ENCODE results near the gene SNN.

Gene SNN

GRCh38 chr16:11719171-11719570, 50.9 kb downstream of the SNN start:
- H3K27me3 ChIP-seq (ENCODE audit: control insufficient read depth, insufficient read depth, low read length) = no peaks in the 10 kb centered on the region
- H3K9me3 ChIP-seq (replicated peaks; ENCODE audit: low read length) = no peaks in the 10 kb centered on the region
- no peak overlapping the region for H3K9ac ChIP-seq (ENCODE audit: low read depth, low read length)
- H3K36me3 ChIP-seq (ENCODE audit: insufficient read depth, low read length) = peaks cover 42% of the 10 kb centered on the region
- H3K4me2 ChIP-seq (ENCODE audit: low read length) = no peak overlapping the region
- H3K4me1 ChIP-seq (ENCODE audit: control insufficient read depth, insufficient read depth, low read length) = no peaks in the 10 kb centered on the region
- H3K4me3 ChIP-seq (ENCODE audit: low read length) = no peak overlapping the region

DNA sequence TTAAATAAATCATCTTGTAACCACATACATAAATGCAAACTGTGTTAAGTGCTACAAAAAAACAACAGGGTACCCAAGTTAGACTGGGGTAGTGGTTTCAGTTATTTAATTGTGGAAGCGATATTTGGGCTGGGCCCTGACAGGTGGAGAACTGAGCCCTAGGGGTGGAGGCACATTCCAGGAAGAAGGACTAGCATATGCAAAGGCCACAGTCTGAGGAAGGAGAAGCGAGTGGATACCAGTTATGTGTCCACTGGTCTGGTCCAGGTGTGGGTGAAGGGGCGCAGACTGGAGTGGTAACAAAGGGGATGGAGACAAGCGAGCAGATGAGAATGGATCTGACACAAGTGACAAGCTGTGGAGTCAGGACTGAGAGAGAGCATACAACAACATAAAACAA, 51.5 kb downstream of the SNN start:
- Histone ChIP-seq H3K9ac (ENCODE audit: low read depth, low read length) (no peak overlapping the region), H3K4me2 (ENCODE audit: low read length) (no peak overlapping the region), H3K36me3 (ENCODE audit: insufficient read depth, low read length) (peaks cover 42% of the 10 kb centered on the region)

DNA sequence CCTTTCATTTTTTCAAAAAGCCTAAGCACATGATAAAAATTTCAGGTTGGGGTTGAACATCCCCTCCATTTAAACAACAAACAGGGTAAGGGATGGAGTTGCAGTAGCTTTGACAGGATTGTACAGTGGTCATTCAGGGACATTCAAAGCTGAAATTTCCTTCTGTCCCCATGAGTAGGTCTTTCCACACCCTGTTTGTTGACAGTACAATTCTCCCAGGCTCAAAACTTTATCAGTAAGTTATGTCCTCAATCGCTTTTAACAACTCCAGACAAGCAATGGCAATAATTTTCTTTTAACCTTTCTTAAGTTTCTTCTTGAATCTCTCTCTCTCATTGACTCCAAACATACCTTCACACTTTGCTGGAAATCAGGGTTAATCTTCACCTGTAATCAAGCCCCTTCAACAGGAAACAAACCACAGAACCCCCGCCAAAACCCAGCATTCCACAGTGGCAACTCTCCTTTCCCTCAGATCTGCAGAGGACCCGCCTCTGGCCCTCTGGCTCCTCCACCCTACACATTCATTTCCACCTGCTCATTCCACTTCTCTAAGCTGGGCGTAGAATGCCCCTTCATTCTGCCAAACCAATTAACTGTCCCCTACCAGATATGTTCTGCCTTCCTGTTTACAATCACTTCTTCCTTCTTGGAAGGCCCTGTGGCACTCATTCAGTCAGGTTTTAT, 53.7 kb downstream of the SNN start:
- Histone ChIP-seq H3K27me3 (ENCODE audit: control insufficient read depth, insufficient read depth, low read length) (no peaks in the 10 kb centered on the region), H3K9me3 (replicated peaks; ENCODE audit: low read length) (no peaks in the 10 kb centered on the region), H3K4me2 (ENCODE audit: low read length) (no peak overlapping the region), H3K36me3 (ENCODE audit: insufficient read depth, low read length) (peaks cover 45% of the 10 kb centered on the region), H3K4me1 (ENCODE audit: control insufficient read depth, insufficient read depth, low read length) (no peaks in the 10 kb centered on the region), H3K4me3 (ENCODE audit: low read length) (no peak overlapping the region), H3K9ac (ENCODE audit: low read depth, low read length) (no peak overlapping the region)

More for the DNA sequence above, 51.5 kb downstream of the SNN start:
- Histone ChIP-seq H3K4me3 (ENCODE audit: low read length) (no peak overlapping the region), H3K27me3 (ENCODE audit: control insufficient read depth, insufficient read depth, low read length) (no peaks in the 10 kb centered on the region), H3K9me3 (replicated peaks; ENCODE audit: low read length) (no peaks in the 10 kb centered on the region), H3K4me1 (ENCODE audit: control insufficient read depth, insufficient read depth, low read length) (no peaks in the 10 kb centered on the region)

GRCh38 chr16:11722468-11722808, 54.2 kb downstream of the SNN start:
- Histone ChIP-seq H3K9ac (ENCODE audit: low read depth, low read length) (no peak overlapping the region), H3K4me3 (ENCODE audit: low read length) (no peak overlapping the region), H3K9me3 (replicated peaks; ENCODE audit: low read length) (no peaks in the 10 kb centered on the region), H3K36me3 (ENCODE audit: insufficient read depth, low read length) (peaks cover 45% of the 10 kb centered on the region), H3K27me3 (ENCODE audit: control insufficient read depth, insufficient read depth, low read length) (no peaks in the 10 kb centered on the region), H3K4me1 (ENCODE audit: control insufficient read depth, insufficient read depth, low read length) (no peaks in the 10 kb centered on the region), H3K4me2 (ENCODE audit: low read length) (no peak overlapping the region)

DNA sequence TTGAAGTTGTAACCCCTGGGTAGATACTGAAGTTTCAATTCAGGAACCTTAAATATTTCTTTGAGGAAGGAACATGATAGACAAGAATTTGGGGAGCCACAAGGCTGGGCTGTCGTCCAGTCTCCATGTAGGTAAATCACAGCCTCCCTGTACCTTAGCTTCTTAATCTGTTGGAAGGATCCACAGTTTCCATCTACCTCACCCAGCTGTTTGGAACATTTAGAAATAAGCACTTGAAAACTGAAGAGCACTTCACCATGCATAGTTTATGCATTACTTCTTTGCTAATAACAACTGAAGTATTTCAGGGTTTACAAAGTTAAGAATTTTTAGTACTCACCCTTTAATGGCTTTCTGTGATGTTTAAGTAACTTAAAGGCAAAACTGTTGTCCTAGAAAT, 57.2 kb downstream of the SNN start:
- Histone ChIP-seq H3K9ac (ENCODE audit: low read depth, low read length) (no peak overlapping the region), H3K4me2 (ENCODE audit: low read length) (no peak overlapping the region)

GRCh38 chr16:11726008-11726407, 57.8 kb downstream of the SNN start:
- Histone ChIP-seq H3K9me3 (replicated peaks; ENCODE audit: low read length) (no peaks in the 10 kb centered on the region), H3K9ac (ENCODE audit: low read depth, low read length) (no peak overlapping the region), H3K4me1 (ENCODE audit: control insufficient read depth, insufficient read depth, low read length) (no peaks in the 10 kb centered on the region), H3K27me3 (ENCODE audit: control insufficient read depth, insufficient read depth, low read length) (no peaks in the 10 kb centered on the region), H3K36me3 (ENCODE audit: insufficient read depth, low read length) (peaks cover 56% of the 10 kb centered on the region), H3K4me2 (ENCODE audit: low read length) (no peak overlapping the region), H3K4me3 (ENCODE audit: low read length) (no peak overlapping the region)

More for the DNA sequence above, 57.2 kb downstream of the SNN start:
- H3K27me3 ChIP-seq (ENCODE audit: control insufficient read depth, insufficient read depth, low read length) = no peaks in the 10 kb centered on the region
- peaks cover 56% of the 10 kb centered on the region for H3K36me3 ChIP-seq (ENCODE audit: insufficient read depth, low read length)
- H3K9me3 ChIP-seq (replicated peaks; ENCODE audit: low read length) = no peaks in the 10 kb centered on the region
- no peak overlapping the region for H3K4me3 ChIP-seq (ENCODE audit: low read length)
- no peaks in the 10 kb centered on the region for H3K4me1 ChIP-seq (ENCODE audit: control insufficient read depth, insufficient read depth, low read length)

- Histone ChIP-seq H3K36me3 (ENCODE audit: insufficient read depth, low read length) (peaks cover 61% of the 10 kb centered on the region), H3K4me1 (ENCODE audit: control insufficient read depth, insufficient read depth, low read length) (no peaks in the 10 kb centered on the region), H3K9me3 (replicated peaks; ENCODE audit: low read length) (no peaks in the 10 kb centered on the region), H3K4me3 (ENCODE audit: low read length) (no peak overlapping the region), H3K9ac (ENCODE audit: low read depth, low read length) (no peak overlapping the region), H3K27me3 (ENCODE audit: control insufficient read depth, insufficient read depth, low read length) (no peaks in the 10 kb centered on the region), H3K4me2 (ENCODE audit: low read length) (no peak overlapping the region)
These were observed 59.7 kb downstream of the SNN start for GRCh38 chr16:11727796-11728543.
